ENCODE measurements around the gene ATP5F1D.

Gene ATP5F1D

GRCh38 chr19:1291761-1292418, 50.3 kb downstream of the ATP5F1D start:
- DNase-seq (ENCODE audit: low read depth in 3 of 3), result no peak

- DNase-seq (ENCODE audit: low read depth in 3 of 3), result no peak
Observed at GRCh38 chr19:1292419-1293151, 51.0 kb downstream of the ATP5F1D start.

GRCh38 chr19:1293782-1294604, 52.4 kb downstream of the ATP5F1D start:
- DNase-seq (ENCODE audit: low read depth in 3 of 3), result no peak

Data from stimulated activated CD4-positive, alpha-beta T cell treated with anti-CD3 and anti-CD28 coated beads, TNF-alpha, amount 100 ng/mL, for 24 hours (primary cell).